ENCODE data around the gene EDNRA. TPM values are rescaled to one million over a fixed set of nuclear protein-coding genes. Genes with fewer than 3 reads are reported as not detected.

EDNRA gene
- total RNA-seq, 1 experiment from 2014 or later, result not detected

DNA sequence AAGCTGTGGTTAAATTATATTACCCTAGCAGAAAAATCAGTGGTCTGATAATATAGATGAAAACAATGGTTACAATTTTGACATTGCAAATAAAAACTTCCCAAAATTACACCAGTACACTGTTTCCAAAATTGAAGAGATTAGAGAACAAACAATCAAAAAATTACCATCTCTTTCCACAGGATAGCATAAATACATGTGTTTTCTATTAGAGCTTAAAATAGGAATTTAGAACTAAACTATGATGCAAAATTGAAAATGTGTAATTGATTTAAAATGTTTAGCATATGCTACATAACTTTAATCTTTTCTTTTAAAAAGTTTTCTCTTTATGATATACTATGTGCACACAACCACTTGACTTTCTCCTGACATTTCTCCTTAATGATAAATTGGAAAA, 6.7 kb downstream of the EDNRA start:
- ChIA-PET CTCF (no interaction called here), POLR2A (no interaction called here)
- H3K9me3 Mint-ChIP-seq (ENCODE audit: unreplicated experiment), result peaks cover 7% of the 10 kb centered on the region
- no peak for TF ChIP-seq CTCF (IDR thresholded peaks at IDR 0.05; ENCODE audit: unreplicated experiment)
- no TSS peak for BruUV-seq (replicated peaks)
- no peak overlapping the region for H3K4me3 Mint-ChIP-seq (ENCODE audit: unreplicated experiment)
- H3K27ac Mint-ChIP-seq (ENCODE audit: low read depth, unreplicated experiment), result no peak overlapping the region
- H3K27me3 Mint-ChIP-seq (ENCODE audit: insufficient read depth, unreplicated experiment), result no peaks in the 10 kb centered on the region
- peaks cover 6% of the 10 kb centered on the region for H3K36me3 Mint-ChIP-seq (ENCODE audit: insufficient read depth, unreplicated experiment)
- H3K4me1 Mint-ChIP-seq (ENCODE audit: insufficient read depth, unreplicated experiment), result peaks cover 6% of the 10 kb centered on the region
- intact Hi-C loops (cut with micrococcal nuclease), result no loop called here
- DNase-seq (ENCODE audit: unreplicated experiment), result no peak

DNA sequence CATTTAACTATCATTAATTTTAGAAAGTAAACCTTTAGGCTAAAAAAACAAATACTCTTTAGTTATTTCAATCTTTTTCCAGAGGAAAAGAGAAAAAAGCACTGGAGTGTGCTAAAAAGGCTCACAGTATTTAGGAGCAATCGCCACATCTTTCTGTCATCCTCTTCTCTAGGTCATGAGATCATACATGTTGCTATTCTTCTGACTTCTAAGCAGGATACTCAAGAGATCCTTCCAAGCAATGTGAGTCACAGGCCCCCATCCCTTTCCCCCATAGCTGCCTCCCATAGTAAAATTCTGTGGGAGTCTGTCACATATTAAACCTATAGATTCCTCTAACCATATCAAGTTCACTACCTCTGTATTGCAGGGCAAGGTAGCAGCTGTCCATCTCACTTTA, 7.7 kb downstream of the EDNRA start:
- H3K36me3 Mint-ChIP-seq (ENCODE audit: insufficient read depth, unreplicated experiment), result peaks cover 6% of the 10 kb centered on the region
- TF ChIP-seq CTCF (IDR thresholded peaks at IDR 0.05; ENCODE audit: unreplicated experiment), result no peak
- CTCF ChIA-PET, result interaction anchor here (0.6 kb wide), 2 partner anchors 101 to 1544 kb away, joined by 3 read pairs; no protein-coding TSS in a partner anchor
- no TSS peak for BruUV-seq (replicated peaks)
- H3K27ac Mint-ChIP-seq (ENCODE audit: low read depth, unreplicated experiment), result no peak overlapping the region
- H3K9me3 Mint-ChIP-seq (ENCODE audit: unreplicated experiment), result peaks cover 7% of the 10 kb centered on the region
- H3K4me3 Mint-ChIP-seq (ENCODE audit: unreplicated experiment), result no peak overlapping the region
- intact Hi-C loops (cut with micrococcal nuclease), result no loop called here
- H3K4me1 Mint-ChIP-seq (ENCODE audit: insufficient read depth, unreplicated experiment), result peaks cover 6% of the 10 kb centered on the region
- no peak for DNase-seq (ENCODE audit: unreplicated experiment)
- H3K27me3 Mint-ChIP-seq (ENCODE audit: insufficient read depth, unreplicated experiment), result no peaks in the 10 kb centered on the region
- POLR2A ChIA-PET, result no interaction called here

DNA sequence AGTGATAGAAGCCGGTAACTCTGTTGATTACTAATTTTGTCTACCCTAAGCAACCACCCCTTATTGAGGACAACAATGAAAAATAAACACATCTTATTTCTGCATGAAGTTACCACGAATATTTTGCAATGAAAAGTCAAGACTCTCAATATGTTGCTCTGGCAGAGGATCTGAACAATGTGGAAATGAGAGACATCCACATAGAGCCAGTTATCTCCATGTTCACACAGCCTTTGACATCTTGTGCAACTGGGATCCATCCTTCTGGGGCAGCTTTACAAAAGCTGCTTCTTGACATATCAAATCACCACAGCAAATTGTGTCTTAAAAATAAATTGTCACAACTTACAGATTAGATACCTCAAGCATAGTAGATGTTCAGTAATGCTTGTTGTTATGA, 10.2 kb downstream of the EDNRA start:
- BruUV-seq (replicated peaks), result no TSS peak
- CTCF ChIA-PET, result interaction anchor here (0.6 kb wide), 1 partner anchor 14 kb away, joined by 3 read pairs; no protein-coding TSS in a partner anchor
- no peak overlapping the region for H3K27ac Mint-ChIP-seq (ENCODE audit: low read depth, unreplicated experiment)
- peaks cover 12% of the 10 kb centered on the region for H3K4me1 Mint-ChIP-seq (ENCODE audit: insufficient read depth, unreplicated experiment)
- intact Hi-C loops (cut with micrococcal nuclease), result no loop called here
- no peak for DNase-seq (ENCODE audit: unreplicated experiment)
- peaks cover 9% of the 10 kb centered on the region for H3K9me3 Mint-ChIP-seq (ENCODE audit: unreplicated experiment)
- no peak overlapping the region for H3K4me3 Mint-ChIP-seq (ENCODE audit: unreplicated experiment)
- no peaks in the 10 kb centered on the region for H3K27me3 Mint-ChIP-seq (ENCODE audit: insufficient read depth, unreplicated experiment)
- POLR2A ChIA-PET, result no interaction called here
- no peak for TF ChIP-seq CTCF (IDR thresholded peaks at IDR 0.05; ENCODE audit: unreplicated experiment)
- no peaks in the 10 kb centered on the region for H3K36me3 Mint-ChIP-seq (ENCODE audit: insufficient read depth, unreplicated experiment)

- intact Hi-C loops (cut with micrococcal nuclease), result no loop called here
- POLR2A ChIA-PET, result no interaction called here
- no peak for TF ChIP-seq CTCF (IDR thresholded peaks at IDR 0.05; ENCODE audit: unreplicated experiment)
- Mint-ChIP-seq H3K27ac (ENCODE audit: low read depth, unreplicated experiment) (no peak overlapping the region), H3K9me3 (ENCODE audit: unreplicated experiment) (peaks cover 9% of the 10 kb centered on the region), H3K36me3 (ENCODE audit: insufficient read depth, unreplicated experiment) (no peaks in the 10 kb centered on the region), H3K4me3 (ENCODE audit: unreplicated experiment) (no peak overlapping the region), H3K4me1 (ENCODE audit: insufficient read depth, unreplicated experiment) (peaks cover 12% of the 10 kb centered on the region), H3K27me3 (ENCODE audit: insufficient read depth, unreplicated experiment) (no peaks in the 10 kb centered on the region)
- no TSS peak for BruUV-seq (replicated peaks)
- no peak for DNase-seq (ENCODE audit: unreplicated experiment)
- CTCF ChIA-PET, result no interaction called here
These were observed 11.4 kb downstream of the EDNRA start for GRCh38 chr4:147492306-147492705.

All from MCF 10A (cell line).